ENCODE measurements around the gene BANF1. TPM values are rescaled to one million over a fixed set of nuclear protein-coding genes. Genes with fewer than 3 reads are reported as not detected.

Gene BANF1
- total and polyA plus RNA-seq, 2 donors (not counting 3 experiments of a cell fraction or from before 2014, with no cell fraction given) = 269 to 376 TPM

DNA sequence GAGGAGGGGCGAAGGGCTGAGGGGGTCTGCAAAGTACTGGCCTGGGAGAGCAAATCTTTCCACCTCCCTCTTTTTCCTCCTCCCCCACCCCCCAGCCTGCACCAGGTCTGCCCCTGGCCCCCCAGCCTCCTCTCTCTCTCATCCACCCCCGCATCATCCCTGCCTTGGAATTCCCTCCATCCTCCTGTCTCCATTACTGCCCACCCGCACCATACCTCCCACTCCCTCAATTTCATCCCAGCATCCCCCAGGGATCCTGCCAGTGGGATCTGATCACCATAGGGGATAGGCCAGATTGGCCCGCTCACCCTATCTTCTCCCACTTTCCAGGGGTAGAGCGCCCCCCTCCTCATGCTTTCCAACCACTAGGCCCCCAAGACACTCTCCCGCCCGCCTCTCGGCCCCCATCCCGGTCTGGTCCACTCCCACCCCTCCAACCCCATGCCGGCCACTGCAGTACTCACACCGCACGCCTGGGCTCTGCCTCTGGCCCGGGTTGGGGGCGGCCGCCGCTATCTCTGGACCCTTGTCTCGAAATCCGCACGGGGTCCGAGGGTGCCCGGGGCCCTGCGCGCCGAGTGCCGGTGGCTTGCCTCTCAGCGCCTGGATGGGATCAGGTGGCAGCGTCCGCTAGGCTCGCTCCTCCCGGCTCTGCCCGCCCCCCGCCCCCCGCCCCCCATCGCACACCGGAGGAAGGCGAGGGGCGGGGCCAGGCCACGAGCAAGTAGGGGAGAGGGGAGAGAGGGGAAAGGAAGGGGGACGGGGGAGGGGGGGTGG is 46.4 kb downstream of the BANF1 start, which contains the start of gene GAL3ST3:
Gene GAL3ST3, minus strand, starts transcription at position 615 of the 777 bp plus-strand sequence. CDS start 3,746 bp downstream, outside the sequence.
- BruUV-seq (replicated peaks) = no TSS peak
- peaks cover 2 to 3% of the 10 kb centered on the region in 2 experiments for H3K27me3 ChIP-seq (ENCODE audit: control insufficient read depth in 2 of 2, insufficient read depth in 2 of 2, low read length in 2 of 2)
- no peak within 1 kb of the TSS for H2AFZ ChIP-seq (ENCODE audit: low read depth, low read length)
- FAIRE-seq (no peak), DNase-seq (ENCODE audit: low read depth, low spot score) (no peak)
- H3K79me2 ChIP-seq (ENCODE audit: control insufficient read depth, insufficient read depth, low read length) = peaks cover 16% of the 10 kb centered on the region
- intact Hi-C loops (cut with micrococcal nuclease) (no loop called here), dilution Hi-C loops (cut with MboI; ENCODE audit: extremely low pct_ligation_motif_present, low sequenced_read_pairs) (no loop called here)
- no peaks in the 10 kb centered on the region for H4K20me1 ChIP-seq (replicated peaks; ENCODE audit: control insufficient read depth, extremely low read depth, insufficient read depth, low read length)
- H3K9me3 ChIP-seq (replicated peaks; ENCODE audit: control insufficient read depth, insufficient read depth, low read length) = no peaks in the 10 kb centered on the region
- no peak for TF ChIP-seq JUN (IDR thresholded peaks at IDR 0.05; ENCODE audit: borderline replicate concordance, insufficient read depth, insufficient read length, low read depth)
- no peak for TF ChIP-seq POLR2A (IDR thresholded peaks at IDR 0.05; ENCODE audit: low read depth, low read length)
- no peak for TF ChIP-seq MYC (IDR thresholded peaks at IDR 0.05; ENCODE audit: low read depth, low read length)
- TF ChIP-seq, protein P1, sequence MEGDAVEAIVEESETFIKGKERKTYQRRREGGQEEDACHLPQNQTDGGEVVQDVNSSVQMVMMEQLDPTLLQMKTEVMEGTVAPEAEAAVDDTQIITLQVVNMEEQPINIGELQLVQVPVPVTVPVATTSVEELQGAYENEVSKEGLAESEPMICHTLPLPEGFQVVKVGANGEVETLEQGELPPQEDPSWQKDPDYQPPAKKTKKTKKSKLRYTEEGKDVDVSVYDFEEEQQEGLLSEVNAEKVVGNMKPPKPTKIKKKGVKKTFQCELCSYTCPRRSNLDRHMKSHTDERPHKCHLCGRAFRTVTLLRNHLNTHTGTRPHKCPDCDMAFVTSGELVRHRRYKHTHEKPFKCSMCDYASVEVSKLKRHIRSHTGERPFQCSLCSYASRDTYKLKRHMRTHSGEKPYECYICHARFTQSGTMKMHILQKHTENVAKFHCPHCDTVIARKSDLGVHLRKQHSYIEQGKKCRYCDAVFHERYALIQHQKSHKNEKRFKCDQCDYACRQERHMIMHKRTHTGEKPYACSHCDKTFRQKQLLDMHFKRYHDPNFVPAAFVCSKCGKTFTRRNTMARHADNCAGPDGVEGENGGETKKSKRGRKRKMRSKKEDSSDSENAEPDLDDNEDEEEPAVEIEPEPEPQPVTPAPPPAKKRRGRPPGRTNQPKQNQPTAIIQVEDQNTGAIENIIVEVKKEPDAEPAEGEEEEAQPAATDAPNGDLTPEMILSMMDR (IDR thresholded peaks at IDR 0.05; ENCODE audit: extremely low read depth in 1 of 2, insufficient read depth in 1 of 2, low read depth in 1 of 2, low read length in 2 of 2) = no peak
- TF ChIP-seq FOS (IDR thresholded peaks at IDR 0.05; ENCODE audit: borderline replicate concordance, insufficient read depth, low read length) = no peak
- TF ChIP-seq POLR2AphosphoS5 (IDR thresholded peaks at IDR 0.05; ENCODE audit: insufficient read depth, low read depth, low read length) = no peak
- TF ChIP-seq MAX (IDR thresholded peaks at IDR 0.05; ENCODE audit: insufficient read depth, insufficient read length) = no peak
- TF ChIP-seq EZH2 (IDR thresholded peaks at IDR 0.05; ENCODE audit: borderline replicate concordance, low read depth, low read length, severe bottlenecking) = no peak
- TF ChIP-seq GATA2 (IDR thresholded peaks at IDR 0.05; ENCODE audit: insufficient read depth, insufficient read length, low read depth, low read length) = no peak
- peaks cover 14% of the 10 kb centered on the region for H3K4me1 ChIP-seq (ENCODE audit: control insufficient read depth, extremely low read depth, insufficient read depth, low read length)
- H3K36me3 ChIP-seq (ENCODE audit: control insufficient read depth in 2 of 2, extremely low read depth in 1 of 2, insufficient read depth in 2 of 2, low read length in 2 of 2) = no peaks in the 10 kb centered on the region
- ChIA-PET POLR2A (no interaction called here), CTCF (no interaction called here)
- no peaks in the 10 kb centered on the region for H3K9me1 ChIP-seq (replicated peaks; ENCODE audit: control insufficient read depth, extremely low read depth, insufficient read depth, low read length)
- H3K9ac ChIP-seq (replicated peaks; ENCODE audit: extremely low read depth, insufficient read depth, low read length) = no peak within 1 kb of the TSS
- peak within 1 kb of the TSS in 1 of 3 experiments; percentile 22 for H3K4me3 ChIP-seq (replicated peaks in 1 of 3; ENCODE audit: insufficient read depth in 1 of 3, low read depth in 1 of 3, low read length in 3 of 3)
- H3K4me2 ChIP-seq (ENCODE audit: insufficient read depth, low read length) = no peak within 1 kb of the TSS
- H3K27ac ChIP-seq (ENCODE audit: insufficient read depth, low read depth, low read length) = no peak within 1 kb of the TSS

Measured in endothelial cell of umbilical vein (primary cell).